Measurements from ENCODE around the gene UBR4.
"Not testable (repeated sequence)": the region's sequence is repeated elsewhere in the genome, so short reads cannot be mapped to it uniquely, and the experiment has no call there.

The UBR4 gene

GRCh38 chr1:19220080-19220846 is 10.2 kb upstream of the UBR4 start:
- DNase-seq (ENCODE audit: low read depth): no peak

- no peak for DNase-seq (ENCODE audit: low read depth)
Measured at GRCh38 chr1:19219451-19219850, 9.4 kb upstream of the UBR4 start.

GRCh38 chr1:19216585-19216984 is 6.5 kb upstream of the UBR4 start:
- DNase-seq (ENCODE audit: low read depth): not testable (repeated sequence)

- no peak for DNase-seq (ENCODE audit: low read depth)
Measured at GRCh38 chr1:19213580-19213979, 3.5 kb upstream of the UBR4 start.

- no peak for DNase-seq (ENCODE audit: low read depth)
Measured at GRCh38 chr1:19212167-19212566, 2.1 kb upstream of the UBR4 start.

GRCh38 chr1:19210772-19211549 is 895 bp upstream of the UBR4 start:
- no peak for DNase-seq (ENCODE audit: low read depth)

- peak; percentile 18 for DNase-seq (ENCODE audit: low read depth)
Measured at GRCh38 chr1:19209439-19209989, 552 bp downstream of the UBR4 start.

- DNase-seq (ENCODE audit: low read depth): peak; percentile 32
Measured at GRCh38 chr1:19208710-19209438, 1.2 kb downstream of the UBR4 start.

- DNase-seq (ENCODE audit: low read depth): no peak
Measured at GRCh38 chr1:19206947-19207346, 3.1 kb downstream of the UBR4 start.

GRCh38 chr1:19205845-19206244 is 4.2 kb downstream of the UBR4 start:
- no peak for DNase-seq (ENCODE audit: low read depth)

- DNase-seq (ENCODE audit: low read depth): no peak
Measured at GRCh38 chr1:19205403-19205802, 4.7 kb downstream of the UBR4 start.

GRCh38 chr1:19204446-19205266 is 5.4 kb downstream of the UBR4 start:
- no peak for DNase-seq (ENCODE audit: low read depth)

- peak; percentile 53 for DNase-seq (ENCODE audit: low read depth)
Measured at GRCh38 chr1:19203440-19203839, 6.6 kb downstream of the UBR4 start.

GRCh38 chr1:19202396-19202795 is 7.7 kb downstream of the UBR4 start:
- DNase-seq (ENCODE audit: low read depth): no peak

GRCh38 chr1:19199969-19200604 is 10.0 kb downstream of the UBR4 start:
- no peak for DNase-seq (ENCODE audit: low read depth)

- no peak for DNase-seq (ENCODE audit: low read depth)
Measured at GRCh38 chr1:19199329-19199968, 10.6 kb downstream of the UBR4 start.

GRCh38 chr1:19198820-19199219 is 11.2 kb downstream of the UBR4 start:
- no peak for DNase-seq (ENCODE audit: low read depth)

GRCh38 chr1:19197845-19198244 is 12.2 kb downstream of the UBR4 start:
- no peak for DNase-seq (ENCODE audit: low read depth)

GRCh38 chr1:19196331-19196730 is 13.7 kb downstream of the UBR4 start:
- no peak for DNase-seq (ENCODE audit: low read depth)

GRCh38 chr1:19193004-19193403 is 17.1 kb downstream of the UBR4 start:
- DNase-seq (ENCODE audit: low read depth): no peak

GRCh38 chr1:19191811-19192210 is 18.3 kb downstream of the UBR4 start:
- DNase-seq (ENCODE audit: low read depth): no peak
